Cardiac fibroblast (primary cell): Measurements from ENCODE around the gene SLC16A8.

ENCODE experiments used
- DNase-seq, 2 donors: peaks; one replicate each; pipeline versions ENCODE4 v3.0.0 to v3.0.0-alpha.2; 2010; ENCODE audit warnings: low read depth in 2 of 2
- H3K4me3 ChIP-seq, 2 donors: replicated peaks in 1 of 2; 1 replicate in 1 of 2; 2 replicates in 1 of 2; pipeline ENCODE4 v1.5.1; 2011; ENCODE audit warnings: low read depth in 2 of 2, low read length in 2 of 2, mild to moderate bottlenecking in 2 of 2, moderate library complexity in 1 of 2
- TF ChIP-seq, protein P1 (sequence below): IDR thresholded peaks from one replicate; pipeline ENCODE4 v1.5.1; 2011; ENCODE audit warnings: low read depth, mild to moderate bottlenecking, low read length, inconsistent platforms

SLC16A8 gene, protein sequence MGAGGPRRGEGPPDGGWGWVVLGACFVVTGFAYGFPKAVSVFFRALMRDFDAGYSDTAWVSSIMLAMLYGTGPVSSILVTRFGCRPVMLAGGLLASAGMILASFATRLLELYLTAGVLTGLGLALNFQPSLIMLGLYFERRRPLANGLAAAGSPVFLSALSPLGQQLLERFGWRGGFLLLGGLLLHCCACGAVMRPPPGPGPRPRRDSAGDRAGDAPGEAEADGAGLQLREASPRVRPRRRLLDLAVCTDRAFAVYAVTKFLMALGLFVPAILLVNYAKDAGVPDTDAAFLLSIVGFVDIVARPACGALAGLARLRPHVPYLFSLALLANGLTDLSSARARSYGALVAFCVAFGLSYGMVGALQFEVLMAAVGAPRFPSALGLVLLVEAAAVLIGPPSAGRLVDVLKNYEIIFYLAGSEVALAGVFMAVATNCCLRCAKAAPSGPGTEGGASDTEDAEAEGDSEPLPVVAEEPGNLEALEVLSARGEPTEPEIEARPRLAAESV

DNA sequence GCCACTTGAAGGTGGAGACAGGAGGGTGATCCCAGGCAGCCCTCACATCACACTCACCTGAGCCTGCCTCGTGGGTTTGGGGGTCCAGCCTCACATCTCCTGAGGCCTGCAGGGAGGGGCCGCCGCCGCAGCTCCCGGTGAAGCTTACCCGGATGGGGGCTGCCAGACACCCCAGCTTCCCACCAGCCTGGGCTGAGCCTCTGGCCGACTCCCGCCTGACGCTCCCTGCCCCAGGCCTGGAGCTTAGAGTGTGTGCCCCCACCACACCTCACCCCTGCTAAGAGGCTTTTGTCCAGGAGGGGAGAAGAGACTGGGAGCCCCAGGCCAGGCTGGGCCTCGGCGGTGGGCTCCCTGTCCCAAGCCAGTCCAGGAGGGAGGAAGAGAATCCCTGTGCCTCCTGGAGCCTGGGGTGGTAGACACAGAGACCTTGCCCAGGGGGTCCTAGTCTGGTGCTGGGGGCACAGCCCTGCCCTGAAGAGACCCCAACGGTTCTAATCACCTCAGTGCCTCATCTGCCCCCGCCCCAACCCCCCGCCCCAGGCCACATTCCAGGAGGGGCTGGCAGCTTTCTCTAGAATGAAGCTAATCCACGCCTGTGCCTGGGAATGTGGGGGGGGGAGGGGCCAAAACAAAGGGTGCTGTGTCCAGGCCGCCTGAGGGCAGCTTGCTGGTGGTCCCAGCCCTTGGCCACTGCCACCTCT lies at the start of gene SLC16A8:
TSS of gene SLC16A8 (minus strand) at position 254 of the 701 bp plus-strand sequence. CDS start 1,311 bp downstream, outside the sequence.
- H3K4me3 ChIP-seq: no peak within 1 kb of the TSS
- no peak for DNase-seq
- TF ChIP-seq, protein P1, sequence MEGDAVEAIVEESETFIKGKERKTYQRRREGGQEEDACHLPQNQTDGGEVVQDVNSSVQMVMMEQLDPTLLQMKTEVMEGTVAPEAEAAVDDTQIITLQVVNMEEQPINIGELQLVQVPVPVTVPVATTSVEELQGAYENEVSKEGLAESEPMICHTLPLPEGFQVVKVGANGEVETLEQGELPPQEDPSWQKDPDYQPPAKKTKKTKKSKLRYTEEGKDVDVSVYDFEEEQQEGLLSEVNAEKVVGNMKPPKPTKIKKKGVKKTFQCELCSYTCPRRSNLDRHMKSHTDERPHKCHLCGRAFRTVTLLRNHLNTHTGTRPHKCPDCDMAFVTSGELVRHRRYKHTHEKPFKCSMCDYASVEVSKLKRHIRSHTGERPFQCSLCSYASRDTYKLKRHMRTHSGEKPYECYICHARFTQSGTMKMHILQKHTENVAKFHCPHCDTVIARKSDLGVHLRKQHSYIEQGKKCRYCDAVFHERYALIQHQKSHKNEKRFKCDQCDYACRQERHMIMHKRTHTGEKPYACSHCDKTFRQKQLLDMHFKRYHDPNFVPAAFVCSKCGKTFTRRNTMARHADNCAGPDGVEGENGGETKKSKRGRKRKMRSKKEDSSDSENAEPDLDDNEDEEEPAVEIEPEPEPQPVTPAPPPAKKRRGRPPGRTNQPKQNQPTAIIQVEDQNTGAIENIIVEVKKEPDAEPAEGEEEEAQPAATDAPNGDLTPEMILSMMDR: no peak

DNA sequence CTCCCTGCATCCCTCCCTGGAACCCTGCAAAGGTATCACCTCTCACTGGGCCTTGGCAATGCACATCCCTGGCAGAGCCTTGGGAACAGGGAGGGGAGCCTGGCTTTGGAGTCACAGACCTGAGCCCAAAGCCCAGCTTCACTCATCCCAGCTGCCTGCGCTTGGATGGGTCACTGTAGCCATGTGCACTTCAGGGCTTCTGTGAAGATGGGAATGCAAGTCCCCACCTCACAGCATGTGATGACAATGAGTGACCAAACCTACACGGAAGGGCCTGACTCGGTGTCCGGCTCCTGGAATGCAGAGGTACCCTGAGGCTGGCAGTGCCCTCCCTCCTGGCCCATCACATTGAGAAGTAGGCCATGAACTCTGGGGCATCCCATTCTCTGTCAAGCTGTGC lies 49.3 kb upstream of the SLC16A8 start:
- TF ChIP-seq, protein P1: no peak
- DNase-seq: no peak
- H3K4me3 ChIP-seq: no peak overlapping the region

DNA sequence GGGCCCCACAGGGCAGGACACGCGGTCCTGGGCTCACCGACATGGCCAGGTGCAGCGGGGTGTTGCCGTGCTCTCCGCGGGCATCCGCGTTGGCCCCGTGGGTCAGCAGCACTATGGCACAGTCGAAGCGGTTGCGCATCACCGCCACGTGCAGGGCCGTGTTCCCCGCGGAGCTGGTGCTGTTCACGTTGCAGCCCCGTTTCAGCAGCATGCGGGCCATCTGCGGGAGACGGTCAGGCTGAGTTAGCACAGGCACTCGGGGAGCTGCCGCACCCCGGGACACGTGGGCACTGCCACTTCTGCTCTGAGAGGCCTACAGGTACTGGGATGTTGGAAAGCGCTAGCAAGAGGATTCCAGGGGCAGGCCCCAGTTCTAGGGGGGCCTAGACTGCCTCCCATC lies 48.8 kb upstream of the SLC16A8 start:
- TF ChIP-seq, protein P1: no peak
- no peak for DNase-seq
- H3K4me3 ChIP-seq: no peak overlapping the region

DNA sequence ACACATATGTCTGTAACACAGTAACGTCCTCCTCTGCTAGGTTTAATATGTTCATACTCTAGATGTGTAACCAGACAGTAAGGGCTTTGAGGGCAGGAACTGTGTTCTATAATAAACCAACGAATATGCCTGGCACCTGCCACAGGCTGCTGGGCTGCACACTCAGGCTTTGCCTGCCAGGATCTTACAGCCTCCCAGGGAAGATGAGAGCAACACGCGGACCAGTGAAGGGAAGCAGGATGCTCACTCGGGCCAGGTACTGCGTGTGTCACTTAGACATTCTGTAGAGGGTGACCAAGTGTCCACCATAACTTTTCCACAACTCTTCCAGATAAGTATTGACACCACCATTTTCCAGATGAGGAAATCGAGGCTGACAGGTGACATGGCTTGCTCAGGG lies 48.2 kb upstream of the SLC16A8 start:
- DNase-seq: no peak
- TF ChIP-seq, protein P1: no peak
- H3K4me3 ChIP-seq: no peak overlapping the region

DNA sequence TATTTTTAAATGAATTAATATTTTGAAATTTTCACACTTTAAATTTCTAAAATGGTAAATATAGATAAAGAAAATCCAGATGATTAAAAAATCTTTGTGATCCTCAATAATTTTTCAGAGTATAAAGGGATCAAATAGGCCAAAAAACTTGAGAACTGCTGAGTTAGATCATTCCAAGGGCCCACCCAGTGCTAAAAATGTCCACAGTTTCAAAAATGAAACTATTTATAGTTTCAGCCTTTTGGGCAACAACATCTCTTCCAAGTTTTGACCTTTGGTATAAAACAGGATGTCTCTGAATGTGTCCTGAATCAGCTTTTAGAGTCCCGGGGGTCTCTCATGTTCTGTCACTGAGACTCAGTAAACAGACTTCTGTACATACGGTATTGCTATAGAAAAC lies 47.4 kb upstream of the SLC16A8 start:
- DNase-seq: peak in 1 of 2 donors; percentile 15
- TF ChIP-seq, protein P1: no peak
- no peak overlapping the region for H3K4me3 ChIP-seq

DNA sequence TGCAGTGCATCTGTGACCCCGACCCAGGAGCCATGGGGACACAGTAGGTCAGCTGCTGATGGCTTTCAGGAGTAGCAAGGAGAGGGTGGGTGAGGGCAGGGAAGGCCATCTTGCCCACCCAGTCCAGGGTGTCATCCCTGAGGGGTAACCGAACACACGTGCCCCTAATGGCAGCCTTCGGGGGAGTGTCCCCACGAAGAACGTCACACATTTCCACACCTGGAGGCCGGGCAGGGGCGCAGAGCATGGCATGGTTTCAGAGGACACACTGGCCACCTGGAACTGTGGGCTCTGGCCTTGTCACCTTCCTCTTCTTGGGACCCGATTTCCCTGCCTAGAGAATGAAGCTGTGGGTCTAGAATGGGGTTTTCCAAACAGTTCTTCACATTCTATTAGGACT lies 45.9 kb upstream of the SLC16A8 start:
- DNase-seq: no peak
- H3K4me3 ChIP-seq: no peak overlapping the region
- TF ChIP-seq, protein P1: no peak
